Measurements from ENCODE around the gene RPS6KA1.

The RPS6KA1 gene

DNA sequence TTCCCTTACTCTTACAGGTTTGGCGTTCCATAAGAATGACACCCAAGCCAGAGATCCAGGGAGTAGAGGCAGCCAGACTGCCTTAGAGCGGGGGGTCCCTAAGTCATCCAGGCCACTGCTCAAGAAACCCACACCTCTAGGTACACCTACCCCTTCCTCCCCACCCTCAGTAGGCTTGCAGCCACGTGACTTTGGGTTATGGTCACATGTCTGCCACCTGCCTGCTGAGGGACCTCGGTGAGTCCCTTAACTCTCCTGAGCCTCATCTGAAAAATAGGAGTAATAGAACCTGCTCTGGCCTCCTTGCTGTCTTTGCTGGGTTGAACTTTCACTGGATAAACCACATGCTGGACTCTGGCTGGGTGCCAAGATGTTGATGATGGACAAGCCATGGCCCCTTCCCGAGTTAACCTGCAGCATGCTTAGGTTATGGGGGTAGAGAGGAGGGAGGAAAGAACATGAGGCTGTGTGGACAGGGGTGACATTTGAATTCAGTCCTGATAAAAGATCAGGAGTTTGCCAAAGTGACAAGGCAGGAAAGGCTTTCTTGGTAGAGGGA is 4.5 kb downstream of the RPS6KA1 start:
- no peak for DNase-seq

DNA sequence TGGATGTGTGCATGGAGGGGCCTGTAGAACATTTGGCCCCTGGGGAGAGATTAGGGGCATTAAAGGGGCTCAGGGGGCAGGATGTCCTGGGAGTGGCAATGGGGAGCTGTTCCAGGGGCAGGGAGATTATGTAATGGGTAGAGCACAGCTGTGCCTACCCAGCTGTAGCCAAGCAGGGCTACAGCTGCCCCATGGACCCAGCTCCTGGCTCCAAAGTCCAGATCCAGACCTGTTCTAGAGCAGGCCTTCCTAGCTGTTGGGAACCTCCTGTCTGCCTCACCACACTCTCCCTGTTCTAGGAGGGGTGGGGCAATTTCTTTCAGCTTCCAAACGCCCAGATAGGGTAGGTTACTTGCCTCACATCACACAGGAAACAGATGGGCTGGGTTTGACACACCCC is 5.6 kb downstream of the RPS6KA1 start:
- DNase-seq: no peak

DNA sequence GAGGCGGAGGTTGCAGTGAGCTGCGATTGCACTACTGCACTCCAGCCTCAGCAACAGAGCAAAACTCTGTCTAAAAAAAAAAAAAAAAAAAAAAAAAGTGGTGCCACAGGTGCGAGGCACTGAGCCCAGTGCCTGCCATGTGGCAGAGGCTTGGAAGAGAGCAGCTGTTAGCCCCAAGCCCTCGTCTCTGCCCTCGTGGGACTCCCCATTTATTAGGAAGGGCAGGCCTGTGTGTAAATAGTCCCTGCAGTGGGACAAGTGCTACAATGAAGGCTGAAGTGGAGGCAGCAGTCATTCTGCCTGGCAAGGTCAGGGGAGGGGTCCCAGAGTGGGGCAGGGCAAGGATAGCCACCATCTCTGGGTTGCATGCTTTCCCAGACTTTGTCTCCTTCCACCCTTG is 6.5 kb downstream of the RPS6KA1 start:
- DNase-seq: no peak

GRCh38 chr1:26536521-26536920 is 7.0 kb downstream of the RPS6KA1 start:
- no peak for DNase-seq

- peak; percentile 61 for DNase-seq
Observed at GRCh38 chr1:26537951-26538352, 8.4 kb downstream of the RPS6KA1 start.

DNA sequence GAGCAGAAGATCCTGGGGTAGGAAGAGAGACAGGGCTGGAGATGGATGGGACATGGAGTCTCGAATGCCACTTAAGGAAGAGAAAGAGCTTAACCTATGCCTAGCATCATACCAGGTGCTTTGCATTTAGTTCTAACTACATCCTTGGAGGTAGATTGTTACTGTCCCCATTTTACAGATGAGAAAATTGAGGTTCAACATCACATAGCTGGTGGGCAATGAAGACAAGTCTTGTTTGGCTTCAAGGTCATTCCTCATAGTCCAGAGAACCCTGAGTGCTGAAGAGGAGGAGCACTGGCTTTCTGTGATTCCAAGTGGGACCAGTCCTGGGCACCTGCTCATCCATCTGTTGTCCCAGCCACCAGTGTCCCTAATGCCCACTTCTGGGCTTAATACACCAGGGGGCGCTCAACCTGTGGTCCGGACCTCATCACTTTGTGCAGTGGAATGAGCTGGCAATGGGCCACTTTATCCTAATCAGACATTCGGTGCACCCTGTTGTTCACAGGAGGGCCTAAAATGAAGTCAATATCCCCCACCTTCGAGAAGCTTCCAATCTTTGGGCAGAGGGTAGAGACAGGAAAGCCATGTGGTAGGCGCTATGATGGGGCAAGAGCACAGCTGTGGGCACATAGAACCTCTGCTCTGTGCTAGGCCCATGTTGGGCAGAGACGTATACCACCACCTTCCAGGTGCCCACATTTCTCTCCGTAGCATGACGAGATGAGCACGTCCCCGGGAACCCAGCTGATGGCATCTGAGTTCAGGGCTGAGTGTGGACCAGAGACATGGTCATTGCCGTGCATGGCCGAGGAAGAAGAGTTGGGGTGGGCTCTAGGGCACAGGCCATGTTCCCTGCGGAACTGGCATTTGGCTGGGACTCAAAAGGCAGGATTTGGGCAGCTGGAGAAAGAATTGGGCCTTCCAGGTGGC is 9.2 kb downstream of the RPS6KA1 start:
- DNase-seq: peak; percentile 77

GRCh38 chr1:26539722-26540121 is 10.2 kb downstream of the RPS6KA1 start:
- DNase-seq: no peak

- DNase-seq: peak; percentile 63
Observed at GRCh38 chr1:26540351-26540750, 10.8 kb downstream of the RPS6KA1 start.

GRCh38 chr1:26541431-26541815 is 11.9 kb downstream of the RPS6KA1 start:
- no peak for DNase-seq

DNA sequence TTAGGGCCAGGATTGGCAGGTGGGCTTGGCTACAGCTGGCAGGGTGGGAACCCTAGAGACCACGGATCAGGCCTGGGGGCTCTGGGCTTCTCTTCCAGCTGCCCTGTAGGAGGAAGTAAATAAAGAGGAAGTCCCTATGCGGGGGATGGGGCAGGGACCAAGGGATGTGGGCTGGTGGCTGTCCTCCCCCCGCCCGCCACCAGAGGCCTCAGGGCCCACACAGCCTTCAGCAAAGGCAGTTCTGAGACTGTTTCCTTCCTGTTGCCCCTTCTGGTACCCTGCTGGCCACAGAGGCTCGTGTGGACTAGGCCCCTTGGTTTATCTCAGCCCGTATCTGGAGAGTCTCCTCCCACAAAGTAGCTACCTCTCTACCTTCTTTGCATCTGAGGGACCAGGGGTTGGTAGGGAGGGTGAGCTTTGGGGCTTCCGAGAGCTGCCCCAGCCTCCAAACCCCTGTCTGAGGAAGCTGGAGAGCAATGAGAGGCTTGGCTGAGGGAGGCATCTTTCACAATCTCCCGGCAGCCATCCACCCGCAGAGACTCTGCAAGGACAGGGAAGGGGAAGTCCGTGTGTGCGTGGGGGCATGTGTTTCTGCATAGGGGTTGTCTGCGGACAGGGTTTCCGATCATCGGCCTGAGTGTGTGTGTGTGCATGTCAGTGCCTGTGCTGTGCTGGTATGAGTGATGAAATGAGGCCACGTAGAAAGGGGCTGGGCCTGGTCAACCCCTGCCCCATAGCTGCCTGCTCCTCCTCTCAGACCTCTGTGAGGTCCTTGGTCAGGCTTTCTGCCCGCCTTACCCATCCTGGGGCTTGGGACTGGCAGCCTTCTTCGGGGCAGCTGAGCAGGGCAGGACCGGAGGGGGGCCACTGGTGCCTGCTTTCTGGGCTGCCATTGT is 12.5 kb downstream of the RPS6KA1 start:
- peak; percentile 93 for DNase-seq

- DNase-seq: no peak
Observed at GRCh38 chr1:26542771-26543451, 13.3 kb downstream of the RPS6KA1 start.

DNA sequence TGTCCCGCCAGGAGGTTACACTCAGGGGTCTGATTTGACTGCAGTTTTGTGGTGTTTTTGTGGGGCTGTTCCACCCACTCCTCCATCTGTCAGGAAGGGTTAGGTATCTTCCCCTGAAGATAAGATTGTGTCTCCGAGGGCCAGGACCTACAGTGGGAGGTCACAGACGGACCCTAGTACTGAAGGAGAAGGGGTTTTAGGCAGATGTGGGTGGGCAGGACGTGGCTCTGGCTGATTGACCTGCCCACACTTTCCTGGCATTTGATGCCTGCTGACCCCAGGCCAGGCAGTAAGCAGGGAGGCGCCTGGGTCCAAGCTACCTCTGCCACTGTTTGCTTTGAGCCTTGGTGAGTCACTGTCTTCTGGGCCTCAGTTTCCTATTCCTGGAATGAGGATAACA is 13.9 kb downstream of the RPS6KA1 start:
- no peak for DNase-seq

DNA sequence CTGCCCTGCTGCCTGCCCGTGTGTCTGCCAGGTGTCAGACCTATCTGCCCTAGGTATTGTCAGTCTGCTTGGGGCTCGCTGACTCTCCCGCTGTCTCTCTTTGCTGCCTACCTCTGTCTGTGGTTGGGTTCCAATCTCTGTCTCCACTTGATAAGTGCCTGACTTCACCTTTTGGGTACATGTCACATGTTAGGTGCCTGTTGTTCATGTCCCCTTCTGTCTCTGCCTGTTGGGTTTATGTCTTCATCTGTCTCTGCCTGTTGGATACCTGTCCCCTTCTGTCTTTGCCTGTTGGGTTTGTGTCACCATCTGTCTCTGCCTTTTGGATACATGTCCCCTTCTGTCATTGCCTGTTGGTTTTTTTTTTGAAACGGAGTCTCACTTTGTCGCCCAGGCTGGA is 14.6 kb downstream of the RPS6KA1 start:
- no peak for DNase-seq

GRCh38 chr1:26545969-26546323 is 16.4 kb downstream of the RPS6KA1 start:
- DNase-seq: no peak

GRCh38 chr1:26546375-26546774 is 16.8 kb downstream of the RPS6KA1 start:
- no peak for DNase-seq

GRCh38 chr1:26546819-26547218 is 17.3 kb downstream of the RPS6KA1 start:
- no peak for DNase-seq

GRCh38 chr1:26548841-26549240 is 19.3 kb downstream of the RPS6KA1 start:
- DNase-seq: no peak

- no peak for DNase-seq
Observed at GRCh38 chr1:26550946-26551345, 21.4 kb downstream of the RPS6KA1 start.

GRCh38 chr1:26552720-26553119 is 23.2 kb downstream of the RPS6KA1 start:
- no peak for DNase-seq

GRCh38 chr1:26553942-26554682 is 24.6 kb downstream of the RPS6KA1 start:
- no peak for DNase-seq

DNA sequence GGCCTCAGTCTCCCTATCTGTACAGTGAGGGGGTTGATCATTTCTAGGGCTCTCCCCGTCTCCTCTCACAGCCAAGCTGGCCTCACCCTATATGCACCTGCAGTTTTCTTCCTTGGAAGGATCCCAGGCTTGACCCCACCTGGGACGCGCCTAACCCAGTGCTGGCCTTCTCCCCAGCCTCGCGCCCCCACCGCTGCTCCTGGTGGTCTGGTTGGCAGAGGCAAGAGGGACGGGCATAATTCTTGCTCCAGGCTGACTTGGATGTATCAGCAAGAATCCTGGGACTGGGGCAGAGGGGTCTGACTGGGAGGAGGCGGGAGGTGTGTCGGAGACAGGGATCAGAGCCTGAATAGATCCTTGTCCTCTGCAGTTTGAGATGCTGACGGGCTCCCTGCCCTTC is 25.2 kb downstream of the RPS6KA1 start:
- no peak for DNase-seq

DNA sequence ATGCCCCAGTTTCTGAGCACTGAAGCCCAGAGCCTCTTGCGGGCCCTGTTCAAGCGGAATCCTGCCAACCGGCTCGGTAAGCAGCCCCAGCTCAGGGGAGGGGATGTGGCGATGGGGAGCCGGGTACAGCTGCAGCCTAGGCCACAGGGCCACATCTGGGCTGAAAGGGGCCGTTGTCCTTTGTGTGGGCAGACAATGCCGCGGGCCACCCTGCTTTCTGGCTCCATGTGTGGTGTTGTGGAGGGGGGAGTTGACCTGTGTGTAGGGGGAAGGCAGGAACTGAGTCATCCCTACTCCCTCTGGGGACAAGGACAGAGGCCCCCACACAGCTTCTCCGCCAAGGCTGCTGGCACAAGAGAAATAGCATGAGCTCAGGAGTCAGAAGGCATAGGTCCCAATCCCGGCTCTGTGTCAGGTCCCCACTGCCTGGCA is 26.0 kb downstream of the RPS6KA1 start:
- no peak for DNase-seq
